Measurements from ENCODE around the gene ARL15.

DNA sequence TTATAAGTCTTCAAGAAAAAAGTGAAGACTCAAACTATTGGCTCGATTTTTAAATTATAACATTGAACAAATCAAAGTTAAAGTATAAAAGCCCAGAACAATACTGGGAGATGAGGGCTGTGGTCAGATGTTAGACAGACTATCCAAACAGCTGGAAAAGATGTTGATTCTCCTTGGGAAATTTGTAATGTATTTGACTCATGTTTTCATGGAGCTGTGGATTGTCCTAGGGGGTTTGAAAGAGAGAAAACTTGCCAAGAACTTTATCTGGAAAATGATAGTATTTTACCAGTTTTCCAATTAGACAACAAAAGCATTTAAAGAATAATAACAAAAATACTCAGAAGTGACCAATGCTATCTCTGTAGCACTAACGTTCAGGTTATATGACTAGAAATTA lies 339.2 kb downstream of the ARL15 start:
- TF ChIP-seq, protein P1, sequence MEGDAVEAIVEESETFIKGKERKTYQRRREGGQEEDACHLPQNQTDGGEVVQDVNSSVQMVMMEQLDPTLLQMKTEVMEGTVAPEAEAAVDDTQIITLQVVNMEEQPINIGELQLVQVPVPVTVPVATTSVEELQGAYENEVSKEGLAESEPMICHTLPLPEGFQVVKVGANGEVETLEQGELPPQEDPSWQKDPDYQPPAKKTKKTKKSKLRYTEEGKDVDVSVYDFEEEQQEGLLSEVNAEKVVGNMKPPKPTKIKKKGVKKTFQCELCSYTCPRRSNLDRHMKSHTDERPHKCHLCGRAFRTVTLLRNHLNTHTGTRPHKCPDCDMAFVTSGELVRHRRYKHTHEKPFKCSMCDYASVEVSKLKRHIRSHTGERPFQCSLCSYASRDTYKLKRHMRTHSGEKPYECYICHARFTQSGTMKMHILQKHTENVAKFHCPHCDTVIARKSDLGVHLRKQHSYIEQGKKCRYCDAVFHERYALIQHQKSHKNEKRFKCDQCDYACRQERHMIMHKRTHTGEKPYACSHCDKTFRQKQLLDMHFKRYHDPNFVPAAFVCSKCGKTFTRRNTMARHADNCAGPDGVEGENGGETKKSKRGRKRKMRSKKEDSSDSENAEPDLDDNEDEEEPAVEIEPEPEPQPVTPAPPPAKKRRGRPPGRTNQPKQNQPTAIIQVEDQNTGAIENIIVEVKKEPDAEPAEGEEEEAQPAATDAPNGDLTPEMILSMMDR (IDR thresholded peaks at IDR 0.05), result no peak
- no peak for TF ChIP-seq POLR2A (IDR thresholded peaks at IDR 0.05)
